ENCODE measurements around the gene SCYGR6. TPM values are rescaled to one million over a fixed set of nuclear protein-coding genes. Genes with fewer than 3 reads are reported as not detected.
"Not testable (repeated sequence)": the region's sequence is repeated elsewhere in the genome, so short reads cannot be mapped to it uniquely, and the experiment has no call there.

SCYGR6 gene
- total RNA-seq, 1 donor from 2014 or later = not detected

DNA sequence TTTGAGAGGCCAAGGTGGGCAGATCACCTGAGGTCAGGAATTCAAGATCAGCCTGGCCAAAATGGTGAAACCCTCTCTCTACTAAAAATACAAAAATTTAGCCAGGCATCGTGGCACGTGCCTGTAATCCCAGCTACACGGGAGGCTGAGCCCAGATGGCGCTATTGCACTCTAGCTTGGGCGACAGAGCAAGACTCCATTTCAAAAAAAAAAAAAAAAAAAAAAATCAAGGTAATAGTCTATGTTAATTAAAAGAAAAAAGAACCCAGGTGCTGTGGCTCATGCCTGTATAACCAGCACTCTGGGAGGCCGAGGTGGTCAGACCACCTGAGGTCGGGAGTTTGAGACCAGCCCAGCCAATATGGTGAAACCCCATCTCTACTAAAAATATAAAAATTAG is 16.1 kb upstream of the SCYGR6 start:
- not testable (repeated sequence) for DNase-seq (ENCODE audit: low spot score); H3K27ac Mint-ChIP-seq; H3K4me1 Mint-ChIP-seq (ENCODE audit: low read depth); H3K4me3 Mint-ChIP-seq; H3K36me3 Mint-ChIP-seq (ENCODE audit: low read depth); H3K27me3 Mint-ChIP-seq (ENCODE audit: insufficient read depth); H3K9me3 Mint-ChIP-seq
- intact Hi-C loops (cut with micrococcal nuclease) = loop anchor here (1.0 kb wide), 1 partner anchor 122 kb away; no protein-coding TSS in a partner anchor

DNA sequence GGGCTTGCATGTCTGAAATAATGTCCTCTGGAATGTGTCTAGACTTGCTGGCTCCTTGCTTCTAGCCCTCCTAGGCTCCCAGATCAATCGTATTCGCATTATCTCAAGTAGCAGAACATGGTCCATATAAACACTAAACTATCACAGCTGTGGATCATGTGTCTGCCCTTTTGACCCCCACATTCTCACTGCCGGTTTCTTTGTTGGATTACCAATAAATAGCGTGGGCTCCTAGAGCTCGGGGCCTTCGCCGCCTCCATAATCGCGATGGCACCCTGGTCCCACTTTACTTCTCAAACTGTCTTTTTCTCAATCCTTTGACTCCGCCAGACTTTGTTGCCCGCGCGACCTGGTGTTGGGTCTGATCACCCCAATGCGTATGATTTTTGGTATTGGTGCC is 14.8 kb upstream of the SCYGR6 start:
- no peaks in the 10 kb centered on the region for H3K4me1 Mint-ChIP-seq (ENCODE audit: low read depth)
- intact Hi-C loops (cut with micrococcal nuclease) = no loop called here
- DNase-seq (ENCODE audit: low spot score) = no peak

DNA sequence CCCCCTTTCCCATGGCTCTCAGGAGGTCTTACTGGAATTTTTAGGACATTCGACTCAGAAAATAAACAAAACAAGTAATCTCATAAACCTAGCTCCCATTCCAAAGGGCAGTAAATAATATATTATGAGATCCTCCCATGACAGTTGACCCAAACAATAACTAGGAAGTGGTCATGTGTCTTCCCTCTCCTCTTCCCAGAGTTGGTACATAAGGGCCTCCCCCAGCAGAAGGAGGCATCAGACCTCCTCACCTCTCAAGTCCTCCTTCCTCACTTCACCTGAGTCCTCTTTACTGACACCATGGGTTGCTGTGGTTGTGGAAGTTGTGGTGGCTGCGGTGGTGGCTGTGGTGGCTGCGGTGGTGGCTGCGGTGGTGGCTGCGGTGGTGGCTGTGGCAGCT is 3.5 kb upstream of the SCYGR6 start, which contains the start of gene SCYGR7:
Gene SCYGR7 (plus strand): TSS at position 301 of the 400 bp plus-strand sequence. CDS start 0 bp downstream, at position 301.
- Mint-ChIP-seq H3K27ac (no peak within 1 kb of the TSS), H3K9me3 (no peaks in the 10 kb centered on the region), H3K36me3 (ENCODE audit: low read depth) (no peaks in the 10 kb centered on the region), H3K4me3 (no peak within 1 kb of the TSS), H3K27me3 (ENCODE audit: insufficient read depth) (no peaks in the 10 kb centered on the region), H3K4me1 (ENCODE audit: low read depth) (no peaks in the 10 kb centered on the region)
- intact Hi-C loops (cut with micrococcal nuclease) = no loop called here
- DNase-seq (ENCODE audit: low spot score) = no peak

More for the DNA sequence above, 14.8 kb upstream of the SCYGR6 start:
- H3K36me3 Mint-ChIP-seq (ENCODE audit: low read depth) = no peaks in the 10 kb centered on the region
- H3K4me3 Mint-ChIP-seq = no peak overlapping the region
- H3K9me3 Mint-ChIP-seq = no peaks in the 10 kb centered on the region
- peaks cover 5% of the 10 kb centered on the region for H3K27me3 Mint-ChIP-seq (ENCODE audit: insufficient read depth)
- H3K27ac Mint-ChIP-seq = no peak overlapping the region

DNA sequence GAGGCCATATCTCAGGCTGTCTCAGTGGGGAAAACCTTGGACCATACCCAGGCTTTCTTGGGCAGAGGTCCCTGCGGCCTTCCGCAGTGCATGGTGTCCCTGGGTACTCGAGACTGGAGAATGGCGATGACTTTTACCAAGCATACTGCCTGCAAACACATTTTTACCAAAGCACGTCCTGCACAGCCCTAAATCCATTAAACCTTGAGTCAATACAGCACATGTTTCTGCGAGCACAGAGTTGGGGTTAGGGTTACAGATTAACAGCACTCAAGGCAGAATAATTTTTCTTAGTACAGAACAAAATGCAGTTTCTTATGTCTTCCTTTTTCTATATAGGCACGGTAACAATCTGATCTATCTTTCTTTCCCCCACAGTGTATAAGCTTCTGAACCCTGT is 1.7 kb downstream of the SCYGR6 start:
- H3K4me3 Mint-ChIP-seq; H3K4me1 Mint-ChIP-seq (ENCODE audit: low read depth); H3K36me3 Mint-ChIP-seq (ENCODE audit: low read depth); DNase-seq (ENCODE audit: low spot score); intact Hi-C loops (cut with micrococcal nuclease); H3K9me3 Mint-ChIP-seq; H3K27ac Mint-ChIP-seq; H3K27me3 Mint-ChIP-seq (ENCODE audit: insufficient read depth): not testable (repeated sequence)

DNA sequence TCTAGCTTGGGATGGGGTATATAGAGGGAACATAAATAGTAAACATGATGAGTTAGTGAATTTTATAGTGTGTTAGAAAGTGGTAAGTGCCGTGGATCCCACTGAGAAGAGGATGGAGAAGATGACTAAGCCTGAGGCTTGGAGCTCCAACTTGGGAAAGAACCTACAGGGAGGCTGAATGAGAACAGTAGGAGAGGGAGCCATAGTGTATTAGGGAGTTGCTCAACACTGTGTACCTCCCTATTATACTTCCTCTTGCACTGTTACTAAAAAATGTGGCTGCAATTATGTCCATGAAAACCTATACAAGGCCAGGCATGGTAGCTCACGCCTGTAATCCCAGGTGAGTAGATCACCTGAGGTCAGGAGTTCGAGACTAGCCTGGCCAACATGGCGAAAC is 3.9 kb downstream of the SCYGR6 start:
- H3K9me3 Mint-ChIP-seq = no peaks in the 10 kb centered on the region
- no peak overlapping the region for H3K27ac Mint-ChIP-seq
- no peak for DNase-seq (ENCODE audit: low spot score)
- no peak overlapping the region for H3K4me3 Mint-ChIP-seq
- no peaks in the 10 kb centered on the region for H3K4me1 Mint-ChIP-seq (ENCODE audit: low read depth)
- intact Hi-C loops (cut with micrococcal nuclease) = no loop called here
- peaks cover 5% of the 10 kb centered on the region for H3K27me3 Mint-ChIP-seq (ENCODE audit: insufficient read depth)
- H3K36me3 Mint-ChIP-seq (ENCODE audit: low read depth) = no peaks in the 10 kb centered on the region

DNA sequence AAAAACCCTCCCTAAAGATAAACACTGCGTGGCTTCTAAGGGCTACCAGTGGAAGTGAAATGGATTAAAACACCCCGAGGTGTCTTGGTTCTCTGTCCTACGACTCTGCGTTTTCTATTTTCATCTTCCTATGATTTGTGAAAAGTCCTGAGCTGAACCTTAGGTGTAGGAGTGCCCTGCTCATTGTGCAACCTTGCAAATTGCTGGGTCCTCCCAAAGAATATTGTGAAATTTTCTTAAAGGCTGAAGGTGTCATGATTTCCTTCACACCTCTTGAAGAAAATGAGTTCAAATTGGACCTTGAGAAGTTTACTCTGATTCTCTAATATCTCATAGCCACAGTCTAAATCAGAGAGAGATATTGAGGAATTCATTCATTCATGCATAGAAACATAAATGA is 4.9 kb downstream of the SCYGR6 start:
- intact Hi-C loops (cut with micrococcal nuclease) = no loop called here
- Mint-ChIP-seq H3K9me3 (no peaks in the 10 kb centered on the region), H3K36me3 (ENCODE audit: low read depth) (no peaks in the 10 kb centered on the region), H3K27ac (no peak overlapping the region), H3K27me3 (ENCODE audit: insufficient read depth) (peaks cover 5% of the 10 kb centered on the region), H3K4me3 (no peak overlapping the region), H3K4me1 (ENCODE audit: low read depth) (no peaks in the 10 kb centered on the region)
- no peak for DNase-seq (ENCODE audit: low spot score)

DNA sequence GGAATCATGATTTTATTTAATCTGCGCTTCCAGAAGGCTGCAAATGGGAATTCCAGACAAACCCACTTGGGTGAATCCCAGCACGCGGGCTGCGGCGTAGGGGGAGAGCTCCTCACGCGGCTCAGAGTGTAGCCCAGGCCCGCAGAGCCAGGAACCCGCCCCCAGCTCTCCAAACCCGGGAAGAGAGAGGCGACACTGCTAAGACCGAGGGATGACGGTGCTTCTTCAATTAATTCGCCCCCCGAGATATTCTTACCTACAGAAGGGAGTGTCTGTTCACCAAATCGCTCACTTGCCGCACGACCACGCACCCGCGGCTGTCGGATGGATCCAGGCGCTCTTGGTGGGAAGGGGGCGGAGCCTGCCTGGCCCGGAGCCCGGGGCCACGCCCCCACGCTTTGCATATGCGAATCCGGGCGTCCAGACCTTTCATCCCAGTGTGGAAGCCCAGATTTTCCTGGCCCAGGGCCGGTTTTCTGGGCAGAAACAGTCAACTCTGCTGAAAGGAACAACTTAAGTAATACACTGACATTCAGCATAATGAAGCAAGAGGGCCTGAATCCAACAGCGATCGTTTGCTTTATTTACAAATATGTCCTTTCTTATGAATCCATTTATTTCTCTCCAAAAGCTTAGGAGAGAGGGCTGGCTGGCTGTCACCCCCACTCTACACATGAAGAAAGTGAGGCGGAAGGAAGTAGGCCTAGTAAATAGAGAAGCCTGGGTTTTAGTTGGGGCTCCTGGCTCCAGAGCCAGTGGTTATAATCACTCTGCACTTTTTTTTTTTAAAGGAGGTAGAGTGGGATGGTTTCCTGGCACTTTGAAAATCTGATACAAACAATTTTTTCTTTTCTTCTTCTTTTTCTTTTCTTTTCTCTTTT is 6.6 kb downstream of the SCYGR6 start, which contains the start of gene SLC19A3:
Gene SLC19A3 (minus strand): TSS at position 342 of the 881 bp plus-strand sequence. CDS start 15,710 bp downstream, outside the sequence.
- Mint-ChIP-seq H3K4me3 (no peak within 1 kb of the TSS), H3K27ac (no peak within 1 kb of the TSS), H3K4me1 (ENCODE audit: low read depth) (no peaks in the 10 kb centered on the region), H3K9me3 (no peaks in the 10 kb centered on the region), H3K36me3 (ENCODE audit: low read depth) (no peaks in the 10 kb centered on the region), H3K27me3 (ENCODE audit: insufficient read depth) (peaks cover 5% of the 10 kb centered on the region)
- intact Hi-C loops (cut with micrococcal nuclease) = no loop called here
- no peak for DNase-seq (ENCODE audit: low spot score)

DNA sequence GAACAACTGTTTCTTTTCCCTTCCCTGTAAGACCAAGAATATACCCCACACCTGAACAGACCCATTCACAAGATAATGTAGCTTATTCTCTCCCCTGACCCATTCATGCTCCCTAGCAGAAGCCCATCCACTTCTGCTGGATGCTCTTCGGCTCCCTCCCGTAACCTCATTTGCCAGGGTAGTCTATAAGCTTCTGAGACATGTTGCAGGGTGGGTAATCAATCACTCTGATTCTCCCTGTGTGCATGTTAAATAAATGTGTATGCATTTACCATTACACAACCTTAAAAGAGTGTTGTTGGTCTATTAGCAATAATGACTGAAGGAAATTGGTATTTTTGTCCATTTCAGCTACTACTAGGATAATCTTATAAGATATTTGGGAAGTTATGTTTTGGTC is 8.1 kb downstream of the SCYGR6 start:
- Mint-ChIP-seq H3K4me3 (no peak overlapping the region), H3K36me3 (ENCODE audit: low read depth) (no peaks in the 10 kb centered on the region), H3K4me1 (ENCODE audit: low read depth) (no peaks in the 10 kb centered on the region), H3K27ac (no peak overlapping the region), H3K27me3 (ENCODE audit: insufficient read depth) (peaks cover 5% of the 10 kb centered on the region), H3K9me3 (no peaks in the 10 kb centered on the region)
- intact Hi-C loops (cut with micrococcal nuclease) = no loop called here
- no peak for DNase-seq (ENCODE audit: low spot score)

DNA sequence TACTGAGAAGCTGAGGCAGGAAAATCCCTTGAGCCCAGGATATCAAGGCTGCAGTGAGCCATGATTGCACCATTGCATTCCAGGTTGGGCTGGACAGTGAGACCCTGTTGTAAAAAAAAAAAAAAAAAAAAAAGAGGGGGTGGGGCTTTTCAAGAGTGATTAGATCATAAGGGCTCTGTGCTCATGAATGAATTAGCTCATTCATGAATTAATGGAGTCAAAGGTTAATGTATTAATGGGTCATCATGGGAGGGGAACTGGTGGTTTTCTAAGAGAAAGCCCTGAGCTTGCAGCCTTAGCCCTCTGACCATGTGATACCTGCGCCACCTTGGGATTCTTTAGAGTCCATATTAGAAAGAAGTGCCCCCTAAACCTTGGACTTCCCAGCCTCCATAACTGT is 11.3 kb downstream of the SCYGR6 start:
- Mint-ChIP-seq H3K27ac (no peak overlapping the region), H3K9me3 (no peaks in the 10 kb centered on the region), H3K4me1 (ENCODE audit: low read depth) (no peaks in the 10 kb centered on the region), H3K4me3 (no peak overlapping the region), H3K27me3 (ENCODE audit: insufficient read depth) (no peaks in the 10 kb centered on the region), H3K36me3 (ENCODE audit: low read depth) (no peaks in the 10 kb centered on the region)
- DNase-seq (ENCODE audit: low spot score) = no peak
- intact Hi-C loops (cut with micrococcal nuclease) = no loop called here

DNA sequence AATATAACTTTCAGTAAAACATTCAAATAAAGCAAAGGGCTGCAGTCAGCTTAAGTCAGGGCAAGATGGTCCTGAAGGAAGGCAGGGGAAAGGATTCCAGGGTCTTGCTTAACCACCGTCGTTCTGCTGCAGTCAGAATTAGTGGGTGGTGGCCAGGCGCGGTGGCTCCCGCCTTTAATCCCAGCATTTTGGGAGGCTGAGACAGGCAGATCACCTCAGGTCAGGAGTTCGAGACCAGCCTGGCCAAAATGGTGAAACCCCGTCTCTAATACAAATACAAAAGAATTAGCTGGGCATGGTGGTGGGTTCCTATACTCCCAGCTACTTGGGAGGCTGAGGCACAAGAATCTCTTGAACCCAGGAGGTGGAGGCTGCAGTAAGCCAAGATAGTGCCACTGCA is 13.6 kb downstream of the SCYGR6 start:
- DNase-seq (ENCODE audit: low spot score) = no peak
- intact Hi-C loops (cut with micrococcal nuclease) = no loop called here
- Mint-ChIP-seq H3K36me3 (ENCODE audit: low read depth) (no peaks in the 10 kb centered on the region), H3K4me3 (no peak overlapping the region), H3K27me3 (ENCODE audit: insufficient read depth) (no peaks in the 10 kb centered on the region), H3K9me3 (no peaks in the 10 kb centered on the region), H3K4me1 (ENCODE audit: low read depth) (no peaks in the 10 kb centered on the region), H3K27ac (no peak overlapping the region)

DNA sequence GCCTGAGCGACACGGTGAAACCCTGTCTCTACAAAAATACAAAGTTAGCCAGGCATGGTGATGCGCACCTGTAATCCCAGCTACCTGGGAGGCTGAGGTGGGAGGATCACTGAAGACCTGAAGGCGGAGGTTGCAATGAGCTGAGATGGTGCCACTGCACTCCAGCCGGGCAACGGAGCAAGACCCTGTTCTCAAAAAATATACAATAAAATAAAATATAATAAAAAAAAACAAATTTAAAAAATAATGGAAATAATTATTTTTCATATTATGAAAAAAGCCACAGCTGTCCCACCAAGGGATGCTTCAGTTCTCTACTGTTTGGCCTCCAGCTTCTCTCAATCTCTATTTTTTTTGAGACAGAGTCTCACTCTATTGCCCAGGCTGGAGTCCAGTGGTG is 17.2 kb downstream of the SCYGR6 start:
- Mint-ChIP-seq H3K27ac (no peak overlapping the region), H3K4me3 (no peak overlapping the region), H3K36me3 (ENCODE audit: low read depth) (no peaks in the 10 kb centered on the region), H3K9me3 (no peaks in the 10 kb centered on the region), H3K4me1 (ENCODE audit: low read depth) (no peaks in the 10 kb centered on the region), H3K27me3 (ENCODE audit: insufficient read depth) (no peaks in the 10 kb centered on the region)
- DNase-seq (ENCODE audit: low spot score) = no peak
- intact Hi-C loops (cut with micrococcal nuclease) = no loop called here

DNA sequence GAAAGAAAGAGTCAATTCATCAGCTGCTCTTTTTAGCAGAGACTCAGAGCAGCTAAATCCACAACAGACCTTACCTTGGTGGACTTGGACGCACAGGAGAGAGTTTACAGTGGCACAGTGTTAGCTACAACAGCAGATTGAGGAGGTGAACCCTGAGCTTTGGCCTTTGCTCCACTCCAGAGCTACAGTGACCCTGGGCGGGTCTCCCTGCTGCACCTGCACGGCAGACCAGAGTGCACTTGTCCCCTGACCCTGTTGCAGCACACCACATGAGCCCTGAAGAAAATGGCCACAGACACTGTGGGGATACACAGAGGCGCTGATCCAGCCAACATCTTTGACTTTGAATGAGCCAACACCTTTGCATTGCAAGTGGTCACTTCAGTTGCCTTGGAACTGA is 17.7 kb downstream of the SCYGR6 start:
- Mint-ChIP-seq H3K9me3 (no peaks in the 10 kb centered on the region), H3K4me3 (no peak overlapping the region), H3K4me1 (ENCODE audit: low read depth) (no peaks in the 10 kb centered on the region), H3K36me3 (ENCODE audit: low read depth) (no peaks in the 10 kb centered on the region), H3K27me3 (ENCODE audit: insufficient read depth) (no peaks in the 10 kb centered on the region), H3K27ac (no peak overlapping the region)
- DNase-seq (ENCODE audit: low spot score) = no peak
- intact Hi-C loops (cut with micrococcal nuclease) = no loop called here

DNA sequence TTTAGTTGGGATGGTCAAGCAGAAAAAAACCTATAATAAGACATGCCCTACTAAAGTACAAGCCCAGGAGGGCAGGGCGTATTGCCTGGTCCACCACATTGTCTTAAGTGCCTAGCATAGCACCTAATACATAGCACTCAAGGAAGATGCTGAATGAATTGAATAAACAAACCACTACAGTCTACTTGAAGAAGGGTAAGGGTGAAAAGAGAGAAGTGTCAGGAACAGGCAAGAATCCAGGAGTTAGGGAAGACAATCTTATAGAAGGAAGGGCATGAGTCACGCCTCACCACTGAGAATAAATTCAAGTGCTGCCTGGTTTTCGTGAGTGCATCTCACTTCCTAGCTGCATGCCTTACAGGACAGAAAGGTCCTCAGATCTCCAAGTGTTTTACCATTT is 20.6 kb downstream of the SCYGR6 start:
- Mint-ChIP-seq H3K27me3 (ENCODE audit: insufficient read depth) (peaks cover 2% of the 10 kb centered on the region), H3K27ac (no peak overlapping the region), H3K36me3 (ENCODE audit: low read depth) (no peaks in the 10 kb centered on the region), H3K4me3 (no peak overlapping the region), H3K9me3 (no peaks in the 10 kb centered on the region), H3K4me1 (ENCODE audit: low read depth) (no peaks in the 10 kb centered on the region)
- intact Hi-C loops (cut with micrococcal nuclease) = no loop called here
- no peak for DNase-seq (ENCODE audit: low spot score)
